NB4 (cell line): Measurements from ENCODE around the gene NR2F1-AS1.

Source experiments
- DNase-seq: peaks from one replicate; pipeline ENCODE4 v3.0.0; 2010; ENCODE audit warnings: low read depth
- H3K4me3 ChIP-seq: one replicate; pipeline ENCODE4 v1.5.1; 2011; ENCODE audit warnings: mild to moderate bottlenecking, low read depth, low read length, moderate library complexity
- CTCF ChIP-seq: IDR thresholded peaks from one replicate; pipeline ENCODE4 v1.5.1; 2012; ENCODE audit warnings: low read depth, low read length
- MAX ChIP-seq: IDR thresholded peaks from 2 replicates; pipeline ENCODE4 v1.6.1; 2011; ENCODE audit warnings: low read depth, low read length
- MYC ChIP-seq: IDR thresholded peaks from 2 replicates; pipeline ENCODE4 v1.6.1; 2011; ENCODE audit warnings: low read depth, low read length
- POLR2A ChIP-seq: IDR thresholded peaks from 2 replicates; pipeline ENCODE4 v1.6.1; 2011; ENCODE audit warnings: mild to moderate bottlenecking; ENCODE audit not compliant: insufficient read length; ENCODE audit errors: extremely low read depth

Gene NR2F1-AS1

GRCh38 chr5:93497096-93497495 is 83.9 kb downstream of the NR2F1-AS1 start:
- DNase-seq = no peak
- TF ChIP-seq CTCF (no peak), POLR2A (no peak), MYC (no peak), MAX (no peak)
- H3K4me3 ChIP-seq = no peak overlapping the region

- DNase-seq = no peak
- no peak overlapping the region for H3K4me3 ChIP-seq
- no peak for TF ChIP-seq MYC
- no peak for TF ChIP-seq CTCF
Observed at GRCh38 chr5:93479982-93480509, 101.0 kb downstream of the NR2F1-AS1 start.

GRCh38 chr5:93477816-93478215 is 103.2 kb downstream of the NR2F1-AS1 start:
- no peak for TF ChIP-seq CTCF
- TF ChIP-seq MAX = no peak
- no peak for TF ChIP-seq POLR2A
- TF ChIP-seq MYC = no peak
- H3K4me3 ChIP-seq = no peak overlapping the region
- DNase-seq = no peak

- no peak for DNase-seq
- TF ChIP-seq POLR2A (no peak), MAX (no peak), MYC (no peak), CTCF (no peak)
- no peak overlapping the region for H3K4me3 ChIP-seq
Observed at GRCh38 chr5:93476251-93476742, 104.7 kb downstream of the NR2F1-AS1 start.

GRCh38 chr5:93462916-93463315 is 118.1 kb downstream of the NR2F1-AS1 start:
- no peak for DNase-seq
- TF ChIP-seq MYC (no peak), MAX (no peak), CTCF (no peak), POLR2A (no peak)

GRCh38 chr5:93461756-93462155 is 119.3 kb downstream of the NR2F1-AS1 start:
- H3K4me3 ChIP-seq = no peak overlapping the region
- no peak for DNase-seq
- no peak for TF ChIP-seq MYC
- TF ChIP-seq MAX = no peak
- no peak for TF ChIP-seq CTCF
- TF ChIP-seq POLR2A = no peak

More at GRCh38 chr5:93462916-93463315, 118.1 kb downstream of the NR2F1-AS1 start:
- no peak overlapping the region for H3K4me3 ChIP-seq
